Lung microvascular endothelial cell (primary cell): ENCODE results near the gene PCDHA3. TPM values are rescaled to one million over a fixed set of nuclear protein-coding genes. Genes with fewer than 3 reads are reported as not detected.
"Not testable (repeated sequence)": the region's sequence is repeated elsewhere in the genome, so short reads cannot be mapped to it uniquely, and the experiment has no call there.

Experiments used
- DNase-seq, 2 donors: peaks; one replicate each; pipeline versions ENCODE4 v3.0.0 to v3.0.0-alpha.2; 2010; ENCODE audit warnings: low read depth in 2 of 2
- total RNA-seq: library from RNA; depleted of rRNA; stranded (reverse); fragments of >200 nt; gene quantifications from 2 replicates; pipeline ENCODE4 v1.2.1, GENCODE V29; 2014

Gene PCDHA3
- total RNA-seq: 0.20 and 0.22 TPM in 2 replicates

DNA sequence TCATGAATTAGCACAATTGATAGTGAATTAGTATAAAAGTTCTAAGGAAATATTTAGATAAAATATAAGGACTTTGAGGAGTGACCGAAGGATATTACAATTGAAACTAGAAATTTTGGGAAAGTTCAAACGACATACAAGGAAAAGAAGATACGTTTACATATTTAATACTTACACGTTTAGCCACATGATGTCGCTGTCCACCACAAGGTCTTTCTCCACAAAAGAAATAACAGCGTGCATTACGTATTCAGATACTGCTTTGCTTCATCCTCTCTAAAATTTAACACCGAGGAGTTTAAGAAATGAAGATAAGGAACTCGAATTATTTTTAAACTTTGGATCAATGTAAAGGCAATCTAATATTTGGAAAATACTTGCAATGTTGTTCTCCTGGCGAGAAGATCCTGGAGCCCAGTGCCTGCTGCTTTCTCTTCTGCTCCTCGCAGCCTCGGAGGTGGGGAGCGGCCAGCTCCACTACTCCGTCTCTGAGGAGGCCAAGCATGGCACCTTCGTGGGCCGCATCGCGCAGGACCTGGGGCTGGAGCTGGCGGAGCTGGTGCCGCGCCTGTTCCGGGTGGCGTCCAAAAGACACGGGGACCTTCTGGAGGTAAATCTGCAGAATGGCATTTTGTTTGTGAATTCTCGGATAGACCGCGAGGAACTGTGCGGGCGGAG lies at the start of gene PCDHA3:
Gene PCDHA3 (plus strand): TSS at position 242 of the 678 bp plus-strand sequence.
- peak; percentile 29 to 59 for DNase-seq

DNA sequence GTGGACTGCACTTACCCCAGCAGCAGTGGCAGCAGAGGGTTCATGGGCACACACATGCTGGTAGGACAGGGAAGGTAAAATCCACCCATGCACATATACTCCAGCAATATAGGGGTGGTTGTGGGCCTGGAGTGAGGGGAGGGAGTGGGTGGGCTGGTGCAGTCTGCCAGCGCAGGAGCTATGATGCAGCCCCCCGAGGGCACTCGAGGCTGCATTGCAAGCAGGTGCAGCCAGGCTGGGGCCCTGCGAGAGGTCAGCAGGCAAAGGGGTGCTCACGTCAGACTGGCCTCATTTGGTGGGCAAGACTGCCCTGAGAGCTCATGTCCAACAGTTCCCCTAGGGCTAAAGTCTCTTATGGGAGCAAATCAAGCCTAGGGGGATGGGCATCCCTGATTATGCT lies 47.3 kb upstream of the PCDHA3 start:
- no peak for DNase-seq

GRCh38 chr5:140764177-140764973 lies 36.5 kb upstream of the PCDHA3 start:
- peak in 1 of 2 donors; percentile 1 for DNase-seq

DNA sequence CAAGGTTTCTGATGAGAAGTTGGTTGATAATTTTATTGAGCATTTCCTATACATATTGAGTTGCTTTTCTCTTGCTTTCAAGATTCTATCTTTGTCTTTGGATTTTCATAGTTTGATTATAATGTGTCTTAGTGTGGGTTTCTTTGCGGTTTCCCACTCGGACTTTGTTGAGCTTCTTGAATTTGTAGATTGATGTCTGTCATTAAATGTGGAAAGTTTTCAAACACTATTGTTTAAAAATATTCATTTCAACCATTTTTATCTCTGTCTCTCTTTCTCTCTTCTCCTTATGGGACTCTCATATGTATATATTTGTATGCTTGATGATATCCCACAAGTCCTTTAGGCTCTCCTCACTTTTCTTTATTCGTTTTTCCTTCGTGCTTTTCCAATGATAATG lies 33.4 kb upstream of the PCDHA3 start:
- no peak for DNase-seq

DNA sequence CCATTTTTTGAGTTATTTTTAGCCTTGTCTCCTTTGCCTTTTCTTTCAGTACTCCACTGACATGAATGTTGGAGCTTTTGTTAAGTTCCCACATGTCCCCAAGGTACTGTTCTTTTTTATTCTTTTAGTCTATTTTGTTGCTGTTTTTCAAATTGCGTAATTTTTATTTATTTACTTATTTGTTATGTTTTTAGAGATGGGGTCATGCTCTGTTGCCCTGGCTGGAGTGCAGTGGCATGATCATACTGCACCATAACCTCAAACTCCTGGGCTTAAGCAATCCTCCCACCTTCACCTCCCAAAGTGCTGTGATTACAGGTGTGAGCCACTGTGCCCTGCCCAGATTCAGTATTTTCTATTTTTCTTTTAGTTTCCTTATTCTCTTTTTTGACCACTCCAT lies 20.3 kb upstream of the PCDHA3 start:
- no peak for DNase-seq

- DNase-seq: no peak
Measured at GRCh38 chr5:140785905-140786686, 14.8 kb upstream of the PCDHA3 start, which contains the start of gene PCDHA1. TSS of gene PCDHA1 (plus strand) at chr5:140786140.

DNA sequence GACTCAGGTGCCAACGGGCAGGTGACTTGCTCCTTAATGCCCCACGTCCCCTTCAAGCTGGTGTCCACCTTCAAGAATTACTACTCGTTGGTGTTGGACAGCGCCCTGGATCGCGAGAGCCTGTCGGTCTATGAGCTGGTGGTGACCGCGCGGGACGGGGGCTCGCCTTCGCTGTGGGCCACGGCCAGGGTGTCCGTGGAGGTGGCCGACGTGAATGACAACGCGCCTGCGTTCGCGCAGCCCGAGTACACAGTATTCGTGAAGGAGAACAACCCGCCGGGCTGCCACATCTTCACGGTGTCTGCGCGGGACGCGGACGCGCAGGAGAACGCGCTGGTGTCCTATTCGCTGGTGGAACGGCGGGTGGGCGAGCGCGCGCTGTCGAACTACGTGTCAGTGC lies 13.4 kb upstream of the PCDHA3 start:
- not testable (repeated sequence) for DNase-seq

GRCh38 chr5:140787849-140788504 lies 12.9 kb upstream of the PCDHA3 start:
- DNase-seq: not testable (repeated sequence)

DNA sequence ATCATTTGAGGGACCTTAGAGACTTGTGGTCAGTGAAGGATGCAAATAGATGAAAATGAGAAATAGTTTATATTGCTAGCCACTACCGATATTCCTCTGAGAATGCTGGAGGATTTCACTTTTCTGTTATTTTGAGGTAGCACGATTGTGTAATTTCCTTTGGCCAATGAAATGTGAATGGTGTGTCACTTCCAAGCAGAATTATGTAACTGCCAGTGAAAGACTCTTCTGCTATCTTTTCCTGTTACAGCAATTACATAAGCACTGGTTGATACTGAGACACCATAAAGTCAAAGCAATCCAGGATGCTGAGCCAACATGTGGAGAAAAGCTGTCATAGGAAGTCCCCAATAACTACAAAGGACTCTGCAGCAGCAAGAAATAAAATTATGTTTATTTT lies 9.8 kb upstream of the PCDHA3 start:
- no peak for DNase-seq

GRCh38 chr5:140794595-140795258 lies 6.1 kb upstream of the PCDHA3 start, which contains the start of gene PCDHA2:
TSS of gene PCDHA2 (plus strand) at chr5:140794852.
- no peak for DNase-seq

DNA sequence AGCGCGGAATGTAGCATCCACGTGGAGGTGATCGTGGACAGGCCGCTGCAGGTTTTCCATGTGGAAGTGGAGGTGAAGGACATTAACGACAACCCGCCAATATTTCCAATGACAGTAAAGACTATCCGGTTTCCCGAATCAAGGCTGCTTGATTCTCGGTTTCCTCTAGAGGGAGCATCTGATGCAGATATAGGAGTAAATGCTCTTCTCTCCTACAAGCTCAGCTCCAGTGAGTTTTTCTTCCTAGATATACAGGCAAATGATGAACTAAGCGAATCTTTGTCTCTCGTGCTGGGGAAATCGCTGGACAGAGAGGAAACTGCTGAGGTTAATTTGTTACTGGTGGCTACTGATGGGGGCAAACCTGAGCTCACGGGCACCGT lies 5.6 kb upstream of the PCDHA3 start:
- DNase-seq: peak in 1 of 2 donors; percentile 9

GRCh38 chr5:140796072-140796717 lies 4.7 kb upstream of the PCDHA3 start:
- not testable (repeated sequence) for DNase-seq

DNA sequence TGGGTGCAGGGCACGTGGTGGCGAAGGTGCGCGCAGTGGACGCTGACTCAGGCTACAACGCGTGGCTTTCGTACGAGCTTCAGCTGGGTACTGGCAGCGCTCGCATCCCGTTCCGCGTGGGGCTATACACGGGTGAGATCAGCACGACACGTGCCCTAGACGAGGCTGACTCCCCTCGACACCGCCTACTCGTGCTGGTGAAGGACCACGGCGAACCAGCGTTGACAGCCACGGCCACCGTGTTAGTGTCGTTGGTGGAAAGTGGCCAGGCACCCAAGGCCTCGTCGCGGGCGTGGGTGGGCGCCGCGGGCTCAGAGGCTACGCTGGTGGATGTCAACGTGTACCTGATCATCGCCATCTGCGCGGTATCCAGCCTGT lies 4.2 kb upstream of the PCDHA3 start:
- DNase-seq: no peak

GRCh38 chr5:140801494-140801841 lies 611 bp downstream of the PCDHA3 start:
- peak in 1 of 2 donors; percentile 51 for DNase-seq

DNA sequence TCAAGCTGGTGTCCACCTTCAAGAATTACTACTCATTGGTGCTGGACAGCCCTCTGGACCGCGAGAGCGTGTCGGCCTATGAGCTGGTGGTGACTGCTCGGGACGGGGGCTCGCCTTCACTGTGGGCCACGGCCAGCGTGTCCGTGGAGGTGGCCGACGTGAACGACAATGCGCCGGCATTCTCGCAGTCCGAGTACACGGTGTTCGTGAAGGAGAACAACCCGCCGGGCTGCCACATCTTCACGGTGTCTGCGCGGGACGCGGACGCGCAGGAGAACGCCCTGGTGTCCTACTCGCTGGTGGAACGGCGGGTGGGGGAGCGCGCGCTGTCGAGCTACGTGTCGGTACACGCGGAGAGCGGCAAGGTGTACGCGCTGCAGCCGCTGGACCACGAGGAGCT lies 1.5 kb downstream of the PCDHA3 start:
- not testable (repeated sequence) for DNase-seq

GRCh38 chr5:140802781-140803271 lies 2.0 kb downstream of the PCDHA3 start:
- DNase-seq: no peak

GRCh38 chr5:140806834-140807775 lies 6.2 kb downstream of the PCDHA3 start, which contains the start of gene PCDHA4:
TSS of gene PCDHA4 (plus strand) at chr5:140807068.
- DNase-seq: peak in 1 of 2 donors; percentile 46

DNA sequence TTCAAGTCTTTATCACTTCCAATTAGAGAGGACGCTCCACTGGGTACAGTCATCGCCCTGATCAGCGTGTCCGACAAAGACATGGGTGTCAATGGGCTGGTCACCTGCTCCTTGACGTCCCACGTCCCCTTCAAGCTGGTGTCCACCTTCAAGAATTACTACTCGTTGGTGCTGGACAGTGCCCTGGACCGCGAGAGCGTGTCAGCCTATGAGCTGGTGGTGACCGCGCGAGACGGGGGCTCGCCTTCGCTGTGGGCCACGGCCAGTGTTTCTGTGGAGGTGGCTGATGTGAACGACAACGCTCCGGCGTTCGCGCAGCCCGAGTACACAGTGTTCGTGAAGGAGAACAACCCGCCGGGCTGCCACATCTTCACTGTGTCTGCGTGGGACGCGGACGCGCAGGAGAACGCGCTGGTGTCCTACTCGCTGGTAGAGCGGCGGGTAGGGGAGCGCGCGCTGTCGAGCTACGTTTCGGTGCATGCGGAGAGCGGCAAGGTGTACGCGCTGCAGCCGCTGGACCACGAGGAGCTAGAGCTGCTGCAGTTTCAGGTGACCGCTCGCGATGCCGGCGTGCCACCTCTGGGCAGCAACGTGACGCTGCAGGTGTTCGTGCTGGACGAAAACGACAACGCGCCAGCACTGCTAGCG lies 7.5 kb downstream of the PCDHA3 start:
- not testable (repeated sequence) for DNase-seq

GRCh38 chr5:140808889-140809291 lies 8.0 kb downstream of the PCDHA3 start:
- no peak for DNase-seq
